Right ventricle myocardium inferior (tissue), 1 donor: ENCODE data around the gene SH2D1B. TPM values are rescaled to one million over a fixed set of nuclear protein-coding genes. Genes with fewer than 3 reads are reported as not detected.

ENCODE experiments used
- ATAC-seq: fragments of 200-7000 bp; cut with Tn5 transposase; one replicate; pipeline ENCODE4 v1.9.1; 2020; ENCODE audit warnings: mild to moderate bottlenecking, moderate library complexity
- DNase-seq: peaks from one replicate; pipeline ENCODE4 v3.0.0; 2021; ENCODE audit errors: missing footprints
- intact Hi-C: fragments of 100-400 bp; cut with DNase I; formaldehyde crosslinking; loops from one replicate; pipeline ENCODE4 v1.11.0; 2022
- total RNA-seq: library from RNA; stranded (reverse); fragmentation: NEBNext Ultra II Directional; extraction: Animal tissue kit (Norgen Biotek cat#: 25700); gene quantifications from one replicate; pipeline ENCODE4 v1.2.1, GENCODE V29; 2021
- donor health status: DM: no; HTN: yes; CAD: no; lungs with severe emphysema.

Gene SH2D1B
- total RNA-seq, 1 donor from 2014 or later, result 0.24 TPM

- ATAC-seq, result no peak
- DNase-seq, result no peak
- intact Hi-C loops, result loop anchor here (5.0 kb wide), 1 partner anchor 108 kb away; no protein-coding TSS in a partner anchor
Measured at GRCh38 chr1:162385702-162386101, 26.2 kb downstream of the SH2D1B start.

- intact Hi-C loops, result loop anchor here (5.0 kb wide), 1 partner anchor 108 kb away; no protein-coding TSS in a partner anchor
- DNase-seq, result no peak
- no peak for ATAC-seq
Measured at GRCh38 chr1:162385280-162385623, 26.7 kb downstream of the SH2D1B start.

- intact Hi-C loops, result loop anchor here (5.0 kb wide), 1 partner anchor 107 kb away; no protein-coding TSS in a partner anchor
- DNase-seq (no peak), ATAC-seq (no peak)
Measured at GRCh38 chr1:162384601-162385279, 27.2 kb downstream of the SH2D1B start.

GRCh38 chr1:162384116-162384515 lies 27.8 kb downstream of the SH2D1B start:
- intact Hi-C loops, result no loop called here
- DNase-seq, result no peak
- no peak for ATAC-seq

- no peak for ATAC-seq
- intact Hi-C loops, result no loop called here
- DNase-seq, result no peak
Measured at GRCh38 chr1:162383516-162383915, 28.4 kb downstream of the SH2D1B start.

- intact Hi-C loops, result no loop called here
- DNase-seq (no peak), ATAC-seq (no peak)
Measured at GRCh38 chr1:162383091-162383490, 28.8 kb downstream of the SH2D1B start.

- intact Hi-C loops, result no loop called here
- ATAC-seq (no peak), DNase-seq (no peak)
Measured at GRCh38 chr1:162381941-162382750, 29.8 kb downstream of the SH2D1B start.

- DNase-seq (no peak), ATAC-seq (no peak)
- intact Hi-C loops, result no loop called here
Measured at GRCh38 chr1:162381383-162381782, 30.6 kb downstream of the SH2D1B start, which contains the start of gene C1orf226. C1orf226 (plus strand) TSS chr1:162381728; CDS start chr1:162381902, 174 bp downstream.

GRCh38 chr1:162380061-162380846 lies 31.7 kb downstream of the SH2D1B start:
- intact Hi-C loops, result no loop called here
- DNase-seq (no peak), ATAC-seq (no peak)

- DNase-seq (no peak), ATAC-seq (no peak)
- intact Hi-C loops, result no loop called here
Measured at GRCh38 chr1:162376691-162377090, 35.2 kb downstream of the SH2D1B start, which contains the start of gene SPATA46. SPATA46 (minus strand) TSS chr1:162376854; CDS start chr1:162376790, 64 bp downstream.

- ATAC-seq, result no peak
- no peak for DNase-seq
- intact Hi-C loops, result no loop called here
Measured at GRCh38 chr1:162375463-162375862, 36.5 kb downstream of the SH2D1B start.

GRCh38 chr1:162374406-162374805 lies 37.5 kb downstream of the SH2D1B start:
- ATAC-seq (no peak), DNase-seq (no peak)
- intact Hi-C loops, result no loop called here

GRCh38 chr1:162373541-162374260 lies 38.2 kb downstream of the SH2D1B start:
- intact Hi-C loops, result no loop called here
- no peak for ATAC-seq
- DNase-seq, result no peak

- intact Hi-C loops, result no loop called here
- DNase-seq, result no peak
- ATAC-seq, result no peak
Measured at GRCh38 chr1:162373072-162373427, 38.9 kb downstream of the SH2D1B start.

GRCh38 chr1:162372159-162373071 lies 39.5 kb downstream of the SH2D1B start:
- intact Hi-C loops, result no loop called here
- ATAC-seq (no peak), DNase-seq (no peak)

GRCh38 chr1:162371611-162372010 lies 40.3 kb downstream of the SH2D1B start:
- intact Hi-C loops, result no loop called here
- ATAC-seq (no peak), DNase-seq (no peak)

GRCh38 chr1:162370721-162371120 lies 41.2 kb downstream of the SH2D1B start:
- ATAC-seq, result no peak

GRCh38 chr1:162370161-162370560 lies 41.8 kb downstream of the SH2D1B start:
- ATAC-seq, result no peak
- DNase-seq, result no peak
- intact Hi-C loops, result no loop called here

More at GRCh38 chr1:162370721-162371120, 41.2 kb downstream of the SH2D1B start:
- no peak for DNase-seq
- intact Hi-C loops, result no loop called here
